ENCODE results near the gene CUEDC1.

GRCh38 chr17:57842280-57842679 lies 112.9 kb downstream of the CUEDC1 start:
- TF ChIP-seq POLR2A (IDR thresholded peaks at IDR 0.05): no peak
- TF ChIP-seq, protein P1, sequence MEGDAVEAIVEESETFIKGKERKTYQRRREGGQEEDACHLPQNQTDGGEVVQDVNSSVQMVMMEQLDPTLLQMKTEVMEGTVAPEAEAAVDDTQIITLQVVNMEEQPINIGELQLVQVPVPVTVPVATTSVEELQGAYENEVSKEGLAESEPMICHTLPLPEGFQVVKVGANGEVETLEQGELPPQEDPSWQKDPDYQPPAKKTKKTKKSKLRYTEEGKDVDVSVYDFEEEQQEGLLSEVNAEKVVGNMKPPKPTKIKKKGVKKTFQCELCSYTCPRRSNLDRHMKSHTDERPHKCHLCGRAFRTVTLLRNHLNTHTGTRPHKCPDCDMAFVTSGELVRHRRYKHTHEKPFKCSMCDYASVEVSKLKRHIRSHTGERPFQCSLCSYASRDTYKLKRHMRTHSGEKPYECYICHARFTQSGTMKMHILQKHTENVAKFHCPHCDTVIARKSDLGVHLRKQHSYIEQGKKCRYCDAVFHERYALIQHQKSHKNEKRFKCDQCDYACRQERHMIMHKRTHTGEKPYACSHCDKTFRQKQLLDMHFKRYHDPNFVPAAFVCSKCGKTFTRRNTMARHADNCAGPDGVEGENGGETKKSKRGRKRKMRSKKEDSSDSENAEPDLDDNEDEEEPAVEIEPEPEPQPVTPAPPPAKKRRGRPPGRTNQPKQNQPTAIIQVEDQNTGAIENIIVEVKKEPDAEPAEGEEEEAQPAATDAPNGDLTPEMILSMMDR (IDR thresholded peaks at IDR 0.05): no peak

All from heart left ventricle (tissue), 13 donors.